ENCODE results near the gene FNBP1L. TPM values are rescaled to one million over a fixed set of nuclear protein-coding genes. Genes with fewer than 3 reads are reported as not detected.

FNBP1L gene
- total and polyA plus RNA-seq, 10 of the 15 experiments (the other 5 are each of a cell fraction or from before 2014, with no cell fraction given) = 0.02 to 0.12 (median 0.07) TPM; not detected in 4

GRCh38 chr1:93584261-93585003, 136.5 kb downstream of the FNBP1L start:
- no peaks in the 10 kb centered on the region for H3K27me3 ChIP-seq (replicated peaks in 1 of 2; ENCODE audit: control insufficient read depth in 2 of 2, insufficient read depth in 2 of 2, low read length in 1 of 2)
- H3K27ac ChIP-seq (ENCODE audit: control insufficient read depth, insufficient read depth) = no peak overlapping the region
- H3K4me2 ChIP-seq (ENCODE audit: control insufficient read depth, insufficient read depth) = no peak overlapping the region
- H3K4me1 ChIP-seq (ENCODE audit: control insufficient read depth, insufficient read depth, low read length) = no peaks in the 10 kb centered on the region
- in situ Hi-C loops (cut with MboI) (no loop called here), intact Hi-C loops (cut with micrococcal nuclease; ENCODE audit: unreplicated experiment) (no loop called here)
- CTCF ChIA-PET = interaction anchor here (1.1 to 1.2 kb wide), 2 partner anchors 45 to 279 kb away, joined by 3 read pairs; no protein-coding TSS in a partner anchor
- H3K36me3 ChIP-seq (ENCODE audit: control insufficient read depth in 2 of 2, insufficient read depth in 2 of 2, low read length in 1 of 2) = no peaks in the 10 kb centered on the region; a peak in 1 of 4 replicates
- no TSS peak for BruUV-seq (replicated peaks)
- H3K4me3 ChIP-seq = no peak overlapping the region
- H2AFZ ChIP-seq (ENCODE audit: control insufficient read depth, low read depth, low read length) = no peak overlapping the region
- no peaks in the 10 kb centered on the region for H3K79me2 ChIP-seq (ENCODE audit: control insufficient read depth, insufficient read depth, low read length)
- POLR2A ChIA-PET = no interaction called here
- no peak overlapping the region for H3K9ac ChIP-seq (ENCODE audit: control insufficient read depth, insufficient read depth, low read length)
- H3K9me3 ChIP-seq (replicated peaks; ENCODE audit: control insufficient read depth, insufficient read depth, low read length) = no peaks in the 10 kb centered on the region
- RAD21 ChIA-PET (ENCODE audit: unreplicated experiment) = no interaction called here
- WGBS (ENCODE audit: insufficient coverage, insufficient replicate concordance, low lambda C conversion rate, missing lambda C conversion rate) = 81% methylated on average over 9 of the region's 9 CpGs
- H4K20me1 ChIP-seq (ENCODE audit: control insufficient read depth, insufficient read depth) = no peaks in the 10 kb centered on the region; the same call in 1 of the 2 replicates
- DNase-seq (ENCODE audit: low read depth, low spot score) = no peak
- TF ChIP-seq EGR1 (IDR thresholded peaks at IDR 0.05; ENCODE audit: borderline replicate concordance in 1 of 2, low read depth in 2 of 2, low read length in 2 of 2) (no peak), NR2F1 (conservative IDR thresholded peaks at IDR 0.05) (no peak), PML (IDR thresholded peaks at IDR 0.05; ENCODE audit: low read length) (no peak), STAT3 (IDR thresholded peaks at IDR 0.05; ENCODE audit: low read depth, low read length) (no peak), RAD21 (IDR thresholded peaks at IDR 0.05; ENCODE audit: insufficient read depth, low read depth, low read length) (no peak), CHD1 (IDR thresholded peaks at IDR 0.05; ENCODE audit: low read depth, low read length) (no peak), NFIC (IDR thresholded peaks at IDR 0.05; ENCODE audit: low read depth, low read length) (no peak), PBX3 (IDR thresholded peaks at IDR 0.05; ENCODE audit: insufficient replicate concordance, low read depth, low read length) (no peak), JUND (IDR thresholded peaks at IDR 0.05; ENCODE audit: low read depth, low read length) (no peak), KDM1A (IDR thresholded peaks at IDR 0.05; ENCODE audit: borderline replicate concordance) (no peak), MTA3 (IDR thresholded peaks at IDR 0.05; ENCODE audit: borderline replicate concordance, low read length) (no peak), ZNF207 (IDR thresholded peaks at IDR 0.05; ENCODE audit: borderline replicate concordance) (no peak), ATF3 (IDR thresholded peaks at IDR 0.05; ENCODE audit: borderline replicate concordance, extremely low read depth, low read depth, low read length) (no peak), HCFC1 (IDR thresholded peaks at IDR 0.05; ENCODE audit: low read length) (no peak), NR2C1 (IDR thresholded peaks at IDR 0.05) (no peak), ZNF217 (IDR thresholded peaks at IDR 0.05) (no peak), KAT2A (conservative IDR thresholded peaks at IDR 0.05; ENCODE audit: control insufficient read depth, low read depth, low read length) (no peak)
- SMC1A ChIA-PET (ENCODE audit: uncharacterized antibody, unreplicated experiment) = no interaction called here
- no peak for FAIRE-seq
- no peak for ATAC-seq

All from GM12878 (cell line).